Measurements from ENCODE around the gene DDX59.

The DDX59 gene

GRCh38 chr1:200628223-200628881 is 41.4 kb downstream of the DDX59 start:
- DNase-seq, result no peak

- DNase-seq, result no peak
Measured at GRCh38 chr1:200627575-200628222, 42.0 kb downstream of the DDX59 start.

GRCh38 chr1:200626853-200627534 is 42.7 kb downstream of the DDX59 start:
- no peak for DNase-seq

GRCh38 chr1:200625381-200625824 is 44.3 kb downstream of the DDX59 start:
- no peak for DNase-seq

GRCh38 chr1:200624679-200625335 is 44.9 kb downstream of the DDX59 start:
- DNase-seq, result no peak

GRCh38 chr1:200620273-200621131 is 49.2 kb downstream of the DDX59 start, which contains the start of gene KIF14:
Gene KIF14, minus strand, starts transcription at chr1:200620751. Its CDS starts 2,028 bp downstream, at chr1:200618723.
- peak; percentile 92 for DNase-seq

- no peak for DNase-seq
Measured at GRCh38 chr1:200619894-200620272, 49.8 kb downstream of the DDX59 start.

GRCh38 chr1:200610846-200611245 is 58.9 kb downstream of the DDX59 start:
- peak; percentile 52 for DNase-seq

GRCh38 chr1:200602632-200603031 is 67.1 kb downstream of the DDX59 start:
- no peak for DNase-seq
